IPS DF 19.7 (cell line): ENCODE data around the gene MARK4.
"Not testable (repeated sequence)": the region's sequence is repeated elsewhere in the genome, so short reads cannot be mapped to it uniquely, and the experiment has no call there.

Experiments
- DNase-seq: peaks from one replicate; pipeline ENCODE4 v3.0.0-alpha.2; 2013; ENCODE audit warnings: low read depth, low spot score

MARK4 gene

DNA sequence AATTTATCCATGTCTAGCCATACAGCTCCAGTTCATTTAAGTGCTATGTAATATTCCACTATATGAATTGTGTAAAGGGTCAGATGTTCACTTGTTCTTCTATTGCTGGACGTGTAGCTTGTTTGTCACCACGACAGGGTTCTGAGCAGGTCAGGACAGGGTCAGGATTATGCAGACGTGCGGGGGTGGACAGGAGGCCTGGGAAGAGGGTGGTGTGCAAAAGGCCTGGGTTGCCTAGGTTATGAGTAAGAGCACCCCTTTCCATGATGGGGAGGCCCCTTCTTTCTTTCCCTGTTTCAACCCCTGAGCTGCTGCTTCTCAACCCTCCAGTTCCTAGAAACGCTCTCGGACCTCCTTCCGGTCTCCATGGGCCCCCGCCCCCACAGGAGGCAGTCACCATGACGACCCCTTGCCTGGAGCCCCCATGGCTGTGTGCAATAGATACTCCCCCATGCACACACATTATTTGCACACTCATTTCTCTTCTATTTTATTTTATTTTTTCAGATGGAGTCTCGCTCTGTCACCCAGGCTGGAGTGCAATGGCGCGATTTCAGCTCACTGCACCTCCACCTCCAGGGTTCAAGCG lies 7.8 kb upstream of the MARK4 start:
- DNase-seq = no peak

DNA sequence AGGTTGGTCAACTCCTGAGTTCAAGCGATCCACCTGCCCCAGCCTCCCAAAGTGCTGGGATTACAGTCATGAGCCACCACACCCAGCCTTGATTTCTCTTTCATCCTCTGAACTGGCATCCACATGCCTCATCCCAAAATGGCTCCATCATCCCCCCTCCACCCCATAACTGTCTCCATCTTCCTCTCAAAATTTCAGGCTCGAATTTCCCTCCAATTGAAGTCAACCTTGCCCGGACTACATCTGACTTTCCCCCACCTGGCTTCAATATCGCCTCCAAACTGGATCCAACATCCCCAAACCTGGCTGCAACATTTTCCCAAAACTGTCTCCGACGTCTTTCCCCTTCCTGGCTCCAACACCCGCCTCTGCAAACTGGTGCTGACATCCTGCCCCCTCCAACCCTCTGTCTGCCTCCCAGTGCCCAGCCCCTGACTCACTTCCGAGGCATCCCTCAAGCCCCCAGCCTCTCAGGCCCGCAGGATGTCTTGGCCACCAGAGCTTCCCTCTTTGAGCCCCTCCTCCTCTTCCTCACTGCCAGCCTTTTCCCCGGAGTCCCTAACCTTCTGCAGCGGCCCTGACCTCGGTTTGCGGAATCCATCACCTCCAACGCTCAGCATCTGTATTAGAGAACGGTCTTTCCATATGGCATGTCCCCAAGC lies 6.8 kb upstream of the MARK4 start:
- DNase-seq = no peak

DNA sequence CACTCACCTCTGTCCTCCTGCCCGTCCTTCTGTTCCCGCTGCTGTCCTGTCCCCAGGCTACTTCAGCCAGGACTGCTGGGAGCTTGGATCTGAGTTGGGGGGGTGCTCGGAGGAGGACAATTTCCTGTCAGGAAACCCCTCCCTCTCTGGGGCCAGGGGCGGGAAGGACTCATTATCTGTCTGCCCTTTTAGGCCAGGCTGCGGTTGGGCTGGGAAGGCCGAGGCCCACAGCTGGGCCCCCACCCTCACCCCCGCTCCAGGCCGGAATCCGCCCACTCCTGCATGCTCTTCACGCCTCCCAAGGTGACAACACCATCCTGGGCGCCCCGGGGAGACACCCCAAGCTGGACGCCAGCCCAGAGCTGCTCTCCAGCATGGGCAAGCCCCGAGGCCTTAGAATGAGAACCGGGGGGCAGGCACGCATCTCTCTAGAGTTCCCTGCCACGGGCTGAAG lies 5.7 kb upstream of the MARK4 start, which contains the start of gene EXOC3L2:
Gene EXOC3L2, minus strand, starts transcription at position 74 of the 454 bp plus-strand sequence. CDS start 6,362 bp downstream, outside the sequence.
- DNase-seq = no peak

DNA sequence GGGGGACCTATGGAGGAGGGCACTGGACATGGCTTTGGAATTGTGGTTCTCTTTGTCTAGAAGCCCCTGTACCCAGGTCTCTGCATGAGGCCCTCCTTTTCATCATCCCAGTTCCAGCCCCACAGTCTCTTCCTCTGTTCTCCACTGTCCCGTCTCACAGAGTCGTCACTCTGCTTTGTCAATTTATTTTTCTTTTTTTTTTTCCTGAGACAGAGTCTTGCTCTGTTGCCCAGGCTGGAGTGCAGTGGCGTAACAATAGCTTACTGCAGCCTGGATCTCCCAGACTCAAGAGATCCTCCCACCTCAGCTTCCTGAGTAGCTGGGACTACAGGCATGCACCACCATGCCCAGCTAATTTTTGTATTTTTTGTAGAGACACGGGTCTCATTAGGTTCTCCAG lies 5.2 kb upstream of the MARK4 start:
- DNase-seq = no peak

DNA sequence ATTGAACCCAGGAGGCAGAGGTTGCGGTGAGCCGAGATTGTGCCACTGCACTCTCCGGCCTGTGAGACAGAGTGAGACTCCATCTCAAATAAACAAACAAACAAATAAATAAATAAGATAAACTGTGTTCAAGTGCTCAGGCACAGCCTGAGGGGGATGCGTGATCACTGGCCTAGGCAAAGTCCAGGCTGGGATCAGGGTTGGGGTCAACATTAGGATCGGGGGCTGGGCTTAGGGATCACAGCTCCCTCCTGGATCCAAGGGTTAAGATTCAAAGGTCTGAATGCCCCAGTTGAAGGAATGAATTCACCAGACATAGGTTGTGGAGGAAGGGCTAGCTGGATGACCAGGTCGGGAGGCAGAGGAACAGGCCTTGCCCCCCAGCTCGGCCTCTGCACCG lies 3.9 kb upstream of the MARK4 start:
- no peak for DNase-seq

DNA sequence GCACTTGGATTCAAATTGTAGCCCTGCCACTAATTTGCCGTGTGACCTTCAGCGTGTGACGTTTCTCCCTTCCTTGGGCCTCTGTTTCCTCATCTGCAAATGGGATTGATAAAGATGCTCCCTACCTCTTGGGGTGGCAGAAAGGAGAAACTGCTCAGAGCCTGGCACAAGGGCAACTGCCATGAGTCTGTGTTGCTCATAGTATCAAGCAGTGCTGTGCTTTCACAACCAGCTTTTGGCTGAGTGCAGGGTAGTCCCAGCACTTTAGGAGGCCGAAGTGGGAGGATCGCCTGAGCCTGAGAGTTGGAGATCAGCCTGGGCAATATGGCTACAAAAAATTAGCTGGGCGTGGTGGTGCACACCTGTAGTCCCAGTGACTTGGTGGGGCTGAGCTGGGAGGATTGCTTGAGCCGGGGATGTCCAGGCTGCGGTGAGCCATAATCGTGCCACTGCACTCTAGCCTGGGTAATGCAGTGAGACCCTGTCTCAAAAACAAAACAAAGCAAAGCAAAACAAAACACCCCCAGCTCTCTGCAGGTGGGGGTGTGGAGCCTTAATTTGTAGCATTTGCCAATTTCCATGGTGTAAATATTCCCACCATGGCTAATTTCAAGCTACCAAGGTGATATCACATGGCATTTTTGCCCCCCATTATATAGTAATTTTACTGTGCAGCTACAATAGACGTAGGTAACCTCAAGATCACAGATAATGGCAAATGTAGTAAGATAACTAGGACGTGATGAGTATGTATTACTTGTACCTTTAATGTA lies 1.6 kb upstream of the MARK4 start:
- DNase-seq = no peak

DNA sequence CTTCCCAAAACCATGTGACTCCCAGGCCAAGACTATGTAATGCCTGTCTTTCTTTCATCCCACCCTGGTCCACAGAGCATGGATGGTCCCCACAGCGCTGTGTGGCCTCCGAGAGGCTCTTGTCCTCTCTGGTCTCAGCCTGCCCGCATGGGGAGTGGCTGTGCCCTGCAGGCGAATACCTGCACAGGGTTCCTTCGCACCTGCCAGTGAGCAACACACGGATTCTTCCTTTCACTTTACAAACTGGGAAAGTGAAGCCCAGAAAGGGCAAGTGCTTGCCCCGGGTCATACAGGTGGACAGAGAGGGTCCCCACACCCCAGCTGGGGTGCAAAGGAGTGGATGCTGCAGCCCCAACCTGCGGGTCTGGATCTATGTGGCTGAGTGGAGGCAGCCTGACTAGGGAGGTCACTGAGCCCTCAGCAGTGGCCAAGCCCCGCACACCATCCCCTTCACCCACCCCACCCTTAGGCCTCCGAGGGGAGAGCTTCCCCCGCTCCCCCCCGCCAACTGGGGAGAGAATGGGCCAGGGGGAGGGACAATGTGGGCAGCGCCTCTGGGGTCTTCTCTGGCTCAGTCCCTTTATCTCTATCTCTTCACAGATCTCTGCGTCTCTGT lies 747 bp upstream of the MARK4 start:
- DNase-seq = no peak

DNA sequence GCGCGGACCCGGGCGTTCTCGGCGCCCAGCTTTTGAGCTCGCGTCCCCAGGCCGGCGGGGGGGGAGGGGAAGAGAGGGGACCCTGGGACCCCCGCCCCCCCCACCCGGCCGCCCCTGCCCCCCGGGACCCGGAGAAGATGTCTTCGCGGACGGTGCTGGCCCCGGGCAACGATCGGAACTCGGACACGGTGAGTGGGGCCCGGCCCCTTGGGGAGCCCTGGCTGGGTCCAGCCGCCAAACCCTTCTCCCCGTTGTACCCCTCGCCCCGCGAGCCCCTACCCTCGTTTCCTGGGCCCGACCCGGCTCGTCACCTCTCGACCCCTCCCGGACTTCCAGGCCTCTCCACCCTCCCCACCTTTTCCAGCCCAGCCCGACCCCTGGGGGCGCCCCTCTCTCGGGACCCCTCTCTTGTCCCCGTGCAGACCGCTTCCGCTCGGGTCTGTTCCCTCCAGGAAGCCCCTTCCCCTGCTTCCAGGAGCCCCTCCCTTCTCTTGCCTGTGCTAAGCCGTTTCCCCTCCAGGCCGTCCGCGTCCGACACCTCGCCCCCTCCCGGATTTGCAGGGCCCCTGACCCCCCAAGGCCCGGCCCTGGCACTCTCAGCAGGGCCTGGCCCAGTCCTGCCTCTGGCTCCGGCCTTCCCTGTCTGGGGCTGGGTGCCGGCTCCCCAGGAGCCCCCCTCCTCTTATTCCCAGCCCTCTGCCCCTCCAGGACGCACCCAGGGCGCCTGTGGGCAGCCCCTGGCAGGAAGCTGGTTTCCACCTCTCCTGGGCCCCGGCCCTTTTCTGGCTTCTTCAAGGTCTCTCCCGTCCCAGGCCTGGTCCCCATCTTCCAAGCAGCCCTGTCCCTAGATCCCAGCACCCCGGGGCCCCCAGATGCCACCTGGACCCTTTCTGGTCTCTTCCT lies 632 bp downstream of the MARK4 start:
- DNase-seq = no peak

DNA sequence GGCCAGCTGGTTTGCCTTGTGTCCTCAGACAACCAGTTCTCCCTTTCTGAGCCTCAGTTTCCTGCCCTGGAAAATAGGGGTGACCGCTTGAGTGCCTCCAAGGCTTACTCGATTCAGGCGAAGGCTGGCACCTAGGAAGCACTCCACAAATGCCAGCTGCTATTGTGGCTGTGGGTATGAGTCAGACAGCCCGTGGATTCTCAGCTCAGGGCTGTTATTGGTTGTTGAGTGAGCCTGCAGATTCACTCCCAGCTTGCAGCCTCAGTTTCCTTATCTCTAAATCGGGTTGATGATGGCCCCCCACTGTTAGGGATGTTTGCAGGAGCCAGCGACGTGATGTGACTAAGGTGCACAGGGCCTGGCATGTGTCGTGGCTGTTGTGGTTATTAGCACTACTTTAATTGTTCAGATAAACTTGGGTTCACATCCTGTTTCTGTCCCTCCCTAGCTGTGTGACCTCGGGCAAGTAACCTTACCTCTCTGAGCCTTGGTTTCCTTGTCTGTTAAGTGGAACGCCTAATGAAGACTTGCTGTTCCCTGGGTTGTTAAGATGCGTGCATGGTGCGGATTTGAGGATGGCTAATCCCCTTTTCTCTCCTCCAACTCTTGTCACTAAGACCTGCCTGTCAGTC lies 2.4 kb downstream of the MARK4 start:
- DNase-seq = no peak

DNA sequence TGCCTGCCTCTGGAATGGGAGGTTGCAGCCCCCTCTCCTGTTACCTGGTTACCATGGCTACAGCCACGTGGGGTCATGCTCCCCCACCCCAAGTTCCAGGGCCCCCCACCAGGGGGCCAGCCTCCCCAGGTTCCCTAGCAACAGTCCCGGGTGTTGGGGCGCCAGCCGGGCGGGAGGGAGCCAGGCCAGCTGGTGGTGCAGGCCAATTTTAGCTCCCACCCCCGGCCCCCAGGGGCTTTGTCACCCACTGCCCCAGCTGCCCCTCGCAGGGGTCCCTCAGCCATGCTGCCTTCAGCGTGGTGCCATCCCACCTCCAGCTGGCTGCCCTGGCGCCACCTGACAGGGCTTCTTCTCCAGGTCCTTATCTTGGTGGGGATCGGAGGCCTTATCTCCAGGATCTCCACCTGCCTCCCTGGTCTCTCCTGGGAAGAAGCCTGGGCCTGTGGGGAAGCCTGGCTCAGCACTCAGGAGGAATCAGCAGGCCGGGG lies 3.0 kb downstream of the MARK4 start:
- no peak for DNase-seq

DNA sequence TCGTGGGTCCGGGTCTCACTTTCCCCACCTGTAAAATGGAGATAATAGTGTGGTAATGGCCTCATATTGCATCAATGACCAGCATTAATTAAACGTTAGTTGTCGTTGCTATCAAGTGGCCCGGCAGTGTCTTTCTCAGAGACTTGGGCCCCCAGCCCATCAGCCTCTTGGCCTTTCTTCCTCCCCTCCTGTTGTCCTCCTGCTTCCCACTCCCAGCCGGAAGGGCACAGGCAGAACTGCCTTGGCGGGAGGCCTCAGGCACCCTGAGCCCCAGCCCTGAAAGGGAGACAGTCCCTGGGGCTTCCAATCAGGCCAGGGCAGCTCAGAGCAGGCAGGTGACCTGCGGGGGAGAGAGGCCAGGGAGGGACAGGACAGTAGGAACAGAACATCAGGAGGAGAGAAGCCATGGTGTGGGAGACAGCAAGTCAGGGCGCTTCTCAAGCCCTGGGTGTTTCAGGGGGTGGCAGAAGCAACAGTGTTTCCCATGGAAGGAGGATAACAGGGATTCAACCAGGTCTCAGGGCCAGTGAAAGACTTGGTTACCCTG lies 4.6 kb downstream of the MARK4 start:
- DNase-seq = no peak

DNA sequence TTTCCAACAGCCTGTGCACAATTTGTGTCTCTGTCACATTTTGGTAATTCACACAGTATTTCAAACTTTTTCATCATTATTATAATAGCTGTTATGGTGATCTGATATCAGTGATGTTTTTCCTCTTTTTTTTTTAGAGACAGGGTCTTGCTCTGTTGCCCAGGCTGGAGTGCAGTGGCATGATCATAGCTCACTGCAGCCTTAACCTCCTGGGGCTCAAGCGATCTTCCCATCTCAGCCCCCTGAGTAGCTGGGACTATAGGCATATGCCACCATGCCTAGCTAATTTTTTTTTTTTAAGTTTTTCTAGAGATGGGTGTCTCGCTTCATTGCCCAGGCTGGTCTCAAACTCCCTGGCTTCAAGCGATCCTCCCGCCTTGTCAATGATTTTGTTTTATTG lies 5.8 kb downstream of the MARK4 start:
- DNase-seq = no peak

DNA sequence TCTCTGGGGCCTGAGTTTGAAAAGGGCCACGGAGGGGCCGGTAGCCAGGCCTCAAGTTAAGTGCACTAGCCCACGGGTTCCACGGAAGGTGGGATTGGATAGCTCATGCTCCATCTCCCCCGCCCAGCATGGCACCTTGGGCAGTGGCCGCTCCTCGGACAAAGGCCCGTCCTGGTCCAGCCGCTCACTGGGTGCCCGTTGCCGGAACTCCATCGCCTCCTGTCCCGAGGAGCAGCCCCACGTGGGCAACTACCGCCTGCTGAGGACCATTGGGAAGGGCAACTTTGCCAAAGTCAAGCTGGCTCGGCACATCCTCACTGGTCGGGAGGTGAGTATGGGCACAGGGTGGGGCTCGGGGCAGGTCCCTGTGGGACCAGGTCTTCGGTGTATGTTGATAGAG lies 7.8 kb downstream of the MARK4 start:
- no peak for DNase-seq

DNA sequence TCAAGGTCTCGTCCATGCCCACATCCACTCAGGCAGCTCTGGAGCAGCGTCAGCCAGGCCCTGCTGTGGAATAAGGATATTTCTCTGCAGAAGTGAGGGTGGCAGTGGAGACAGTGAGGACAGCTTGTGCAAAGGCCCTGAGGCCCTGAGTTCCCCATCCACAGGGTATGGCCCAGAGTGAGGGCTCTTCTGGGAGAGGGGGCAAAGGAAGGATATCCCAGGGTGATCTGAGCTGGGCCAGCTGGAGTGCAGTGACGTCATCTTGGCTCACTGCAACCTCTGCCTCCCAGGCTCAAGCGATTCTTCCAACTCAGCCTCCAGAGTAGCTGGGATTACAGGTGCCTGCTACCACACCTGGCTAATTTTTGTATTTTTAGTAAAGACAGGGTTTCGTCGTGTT lies 11.5 kb downstream of the MARK4 start:
- no peak for DNase-seq

DNA sequence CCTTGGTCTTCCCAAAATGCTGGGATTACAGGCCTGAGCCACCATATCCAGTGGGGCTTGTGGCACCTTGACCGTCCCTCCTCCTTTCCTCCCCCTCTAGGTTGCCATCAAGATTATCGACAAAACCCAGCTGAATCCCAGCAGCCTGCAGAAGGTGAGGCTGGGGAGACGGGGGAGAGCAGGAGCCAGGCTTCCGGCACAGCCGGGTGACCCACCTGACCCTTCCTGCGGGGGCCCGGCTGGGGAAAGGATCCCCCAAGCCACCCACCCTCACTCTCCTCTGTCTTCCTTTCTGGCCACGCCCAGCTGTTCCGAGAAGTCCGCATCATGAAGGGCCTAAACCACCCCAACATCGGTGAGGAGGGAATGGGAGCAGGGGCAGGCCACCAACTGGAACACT lies 11.9 kb downstream of the MARK4 start:
- no peak for DNase-seq

DNA sequence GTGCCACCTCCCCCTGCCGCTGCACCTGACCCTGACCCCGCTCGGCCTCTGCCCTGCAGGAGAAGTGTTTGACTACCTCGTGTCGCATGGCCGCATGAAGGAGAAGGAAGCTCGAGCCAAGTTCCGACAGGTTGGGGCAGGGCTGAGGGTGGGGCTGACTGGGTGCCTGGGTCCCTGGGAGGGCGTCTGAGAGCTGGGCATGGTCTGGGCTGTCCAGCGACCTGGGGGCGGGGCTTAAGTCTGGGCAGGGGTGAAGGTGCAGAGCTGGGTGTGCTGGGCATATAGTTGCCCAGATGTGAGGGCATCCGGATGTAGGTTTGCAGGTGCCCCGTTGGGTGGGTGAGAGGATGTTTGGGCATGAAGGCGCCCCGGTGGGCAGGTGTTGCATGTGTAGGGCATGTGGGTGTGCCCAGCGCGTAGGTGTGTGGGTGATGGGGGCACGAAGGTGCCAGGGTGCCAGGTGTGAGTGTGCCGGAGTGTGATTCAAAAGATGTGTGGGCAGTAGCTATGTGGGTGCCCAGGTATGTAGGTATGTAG lies 13.8 kb downstream of the MARK4 start:
- no peak for DNase-seq

DNA sequence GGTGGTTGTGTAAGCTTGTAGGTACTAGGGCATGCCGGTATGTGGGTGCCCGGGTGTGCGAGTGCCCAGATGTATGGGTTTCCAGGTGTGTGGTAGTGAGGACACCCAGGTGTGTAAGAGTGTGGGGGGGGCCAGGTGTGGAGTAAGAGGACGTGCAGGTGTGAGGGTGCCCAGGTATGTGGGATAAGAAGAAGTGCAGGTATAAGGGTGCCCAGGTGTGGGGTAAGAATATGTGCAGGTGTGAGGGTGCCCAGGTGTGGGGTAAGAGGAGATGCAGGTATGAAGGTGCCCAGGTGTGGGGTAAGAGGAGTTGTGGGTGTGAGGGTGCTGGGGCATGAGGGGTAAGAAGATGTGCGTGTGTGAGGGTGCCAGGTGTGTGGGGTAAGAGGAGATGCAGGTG lies 14.3 kb downstream of the MARK4 start:
- DNase-seq = no peak

DNA sequence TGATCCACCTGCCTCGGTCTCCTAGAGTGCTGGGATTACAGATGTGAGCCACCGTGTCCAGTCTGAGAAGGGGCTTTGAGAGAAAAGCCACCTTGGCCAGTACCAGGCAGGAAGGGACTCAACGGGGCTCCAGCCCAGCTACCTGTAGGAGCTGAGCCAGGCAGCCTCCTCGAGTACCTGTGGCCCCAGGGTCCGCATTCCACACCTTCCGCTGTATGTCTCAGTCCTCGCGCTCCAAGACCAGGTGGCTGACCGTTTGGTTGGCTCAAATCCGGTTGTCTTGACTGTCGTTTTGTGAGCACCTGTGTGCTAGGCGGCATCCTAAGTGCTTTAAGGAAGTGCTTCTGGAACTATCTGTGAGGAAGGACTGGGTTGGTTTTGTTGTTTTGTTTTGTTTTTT lies 16.2 kb downstream of the MARK4 start:
- DNase-seq = no peak

DNA sequence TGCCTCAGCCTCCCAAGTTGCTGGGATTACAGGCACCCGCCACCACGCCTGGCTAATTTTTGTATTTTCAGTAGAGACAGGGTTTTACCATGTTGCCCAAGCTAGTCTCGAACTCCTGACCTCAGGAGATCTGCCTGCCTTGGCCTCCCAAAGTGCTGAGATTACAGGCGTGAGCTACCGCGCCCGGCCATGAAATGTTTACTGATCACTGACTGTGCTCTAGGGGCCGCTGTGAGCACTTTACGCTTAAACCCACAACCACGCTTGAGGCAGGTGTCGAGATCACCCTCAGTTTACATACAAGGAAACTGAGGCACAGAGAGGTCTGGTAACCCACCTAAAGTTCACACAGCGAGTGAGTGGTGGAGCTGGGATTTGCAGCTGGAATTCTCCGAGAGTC lies 18.9 kb downstream of the MARK4 start:
- DNase-seq = not testable (repeated sequence)

DNA sequence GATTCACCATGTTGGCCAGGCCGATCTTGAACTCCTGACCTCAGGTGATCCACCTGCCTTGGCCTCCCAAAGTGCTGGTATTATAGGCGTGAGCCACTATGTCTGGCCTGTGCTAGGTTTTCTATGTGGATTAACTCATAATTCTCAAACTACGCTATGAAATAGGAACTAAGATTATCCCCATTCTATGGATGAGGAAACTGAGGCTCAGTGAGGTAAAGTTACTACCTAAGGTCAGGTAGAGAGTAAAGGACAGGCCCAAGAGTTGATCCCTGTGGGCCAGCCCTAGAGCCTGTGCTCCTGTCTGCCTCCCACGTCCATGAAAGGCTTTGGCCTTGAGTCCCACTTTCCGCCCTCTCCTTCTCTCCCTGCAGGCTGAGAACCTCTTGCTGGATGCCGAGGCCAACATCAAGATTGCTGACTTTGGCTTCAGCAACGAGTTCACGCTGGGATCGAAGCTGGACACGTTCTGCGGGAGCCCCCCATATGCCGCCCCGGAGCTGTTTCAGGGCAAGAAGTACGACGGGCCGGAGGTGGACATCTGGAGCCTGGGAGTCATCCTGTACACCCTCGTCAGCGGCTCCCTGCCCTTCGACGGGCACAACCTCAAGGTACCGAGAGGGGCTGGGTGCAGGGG lies 20.1 kb downstream of the MARK4 start:
- no peak for DNase-seq
